DMS153 treated with DMSO at 0.1 percent for 48 hours (cell line): Measurements from ENCODE around the gene FUCA2.

Experiments
- DNase-seq: peaks from one replicate; lab custom pipeline; 2025; ENCODE audit not compliant: unreplicated experiment; lab: John Stamatoyannopoulos, UW

FUCA2 gene

GRCh38 chr6:143510991-143511891 is at the start of gene FUCA2:
Gene FUCA2 (minus strand): TSS chr6:143511720. CDS start chr6:143511634, 86 bp downstream.
- peak; percentile 30 for DNase-seq

DNA sequence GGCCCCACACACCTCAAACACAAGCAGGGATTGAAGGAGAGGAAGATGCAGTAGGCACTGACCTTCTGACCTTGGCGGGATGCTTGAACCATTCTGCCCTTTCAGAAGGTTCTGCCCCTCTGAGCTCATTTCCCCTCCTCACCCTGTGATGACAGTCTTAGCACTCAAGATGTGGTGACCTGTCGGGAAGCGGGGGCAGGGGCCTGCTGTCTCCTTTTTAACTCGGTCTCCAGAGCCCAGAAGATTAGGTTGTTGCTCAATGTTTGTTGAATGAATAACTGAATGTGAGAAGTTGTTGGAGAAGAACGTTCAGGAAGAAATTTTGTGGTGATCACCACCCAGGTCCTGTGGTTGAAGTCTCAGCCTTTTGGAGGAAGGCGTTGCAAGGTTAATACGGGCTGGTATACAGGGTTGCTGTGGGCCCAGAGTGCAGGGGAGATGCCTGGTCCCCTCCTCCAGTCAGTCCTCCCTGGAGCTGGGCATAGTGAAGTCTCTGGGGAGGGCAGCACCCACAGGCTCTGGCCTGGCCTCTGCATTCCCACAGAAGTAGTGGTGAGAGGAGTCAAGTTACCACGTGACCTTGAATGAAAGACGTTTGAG is 49.7 kb upstream of the FUCA2 start:
- DNase-seq: no peak

- DNase-seq: no peak
Observed at GRCh38 chr6:143559051-143559660, 47.6 kb upstream of the FUCA2 start.

DNA sequence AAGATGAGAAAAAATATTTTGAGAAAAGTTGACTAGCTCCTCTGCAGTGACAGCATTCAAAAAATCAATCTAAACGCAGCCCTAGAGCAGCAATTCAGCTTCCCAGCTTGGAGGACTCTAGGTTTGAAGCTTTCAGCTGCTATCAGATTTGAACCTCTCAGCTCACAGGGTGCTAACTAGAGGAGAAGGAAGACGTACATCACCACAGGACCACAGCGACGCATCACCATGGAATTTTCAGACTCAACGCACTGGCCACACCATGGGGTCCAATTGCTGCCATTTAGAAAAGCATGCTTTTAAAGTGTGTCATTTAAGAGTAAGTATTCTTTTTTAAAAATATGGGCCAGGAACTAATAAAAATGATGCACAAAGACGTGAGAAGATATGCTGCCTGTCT is 45.0 kb upstream of the FUCA2 start:
- DNase-seq: no peak

DNA sequence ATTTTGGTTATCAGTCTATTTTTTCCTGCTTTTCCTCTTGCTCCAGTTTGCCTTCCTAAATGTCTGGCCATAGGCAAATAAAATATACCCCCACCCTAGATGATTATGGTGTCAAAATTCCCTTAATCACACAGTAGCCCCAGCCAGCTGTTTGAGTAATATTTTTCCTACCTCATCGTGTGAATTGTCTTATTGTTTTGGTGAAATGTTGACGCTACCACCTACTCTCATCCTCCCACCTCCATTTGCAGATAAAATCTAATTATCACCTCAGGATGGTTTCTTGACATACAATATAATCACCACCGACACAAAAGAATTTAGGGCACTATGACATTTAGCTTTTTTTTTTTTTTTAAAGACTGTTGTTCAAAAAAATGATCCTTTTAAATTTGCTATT is 44.1 kb upstream of the FUCA2 start:
- DNase-seq: no peak

DNA sequence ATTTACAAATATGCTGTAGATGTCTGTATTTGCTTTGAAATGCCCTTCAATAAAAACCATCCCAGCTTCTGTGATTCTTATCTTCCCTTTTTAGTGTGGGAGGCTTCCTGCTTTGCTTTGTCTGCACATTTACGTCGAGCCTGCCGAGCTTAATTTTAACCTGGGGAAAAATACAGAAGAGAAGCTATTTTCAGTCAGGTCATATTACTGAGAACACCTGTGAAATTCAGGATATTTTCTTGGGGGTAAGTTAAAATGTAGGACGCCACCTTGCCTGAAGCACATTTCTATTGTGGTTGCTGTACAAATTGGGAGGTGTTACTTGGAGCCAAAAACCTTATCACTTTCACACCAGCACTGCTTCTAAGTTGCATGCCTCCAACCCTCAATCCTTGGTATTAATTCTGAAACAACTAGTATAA is 43.6 kb upstream of the FUCA2 start:
- DNase-seq: no peak

DNA sequence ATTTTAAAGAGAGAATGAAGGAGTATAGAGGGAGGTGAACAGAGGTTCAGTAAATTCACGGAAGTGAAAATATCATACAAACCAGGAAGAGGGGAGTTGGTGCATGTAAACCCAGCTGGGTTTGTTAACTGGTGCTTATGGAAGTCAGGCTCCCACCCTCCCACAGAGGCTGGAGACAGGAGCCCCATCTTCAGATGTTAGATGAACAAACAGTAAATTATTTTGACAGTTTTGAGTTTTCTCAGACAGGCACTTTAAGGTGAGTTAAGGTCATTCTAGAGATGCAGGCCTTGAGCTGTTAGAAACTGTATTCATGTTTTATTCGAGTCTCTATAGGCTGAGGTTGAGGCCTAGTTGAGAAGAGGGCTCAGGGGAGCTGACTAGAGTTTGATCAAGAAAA is 41.8 kb upstream of the FUCA2 start:
- no peak for DNase-seq

GRCh38 chr6:143549949-143550268 is 38.4 kb upstream of the FUCA2 start:
- no peak for DNase-seq

- no peak for DNase-seq
Observed at GRCh38 chr6:143549221-143549948, 37.9 kb upstream of the FUCA2 start.

DNA sequence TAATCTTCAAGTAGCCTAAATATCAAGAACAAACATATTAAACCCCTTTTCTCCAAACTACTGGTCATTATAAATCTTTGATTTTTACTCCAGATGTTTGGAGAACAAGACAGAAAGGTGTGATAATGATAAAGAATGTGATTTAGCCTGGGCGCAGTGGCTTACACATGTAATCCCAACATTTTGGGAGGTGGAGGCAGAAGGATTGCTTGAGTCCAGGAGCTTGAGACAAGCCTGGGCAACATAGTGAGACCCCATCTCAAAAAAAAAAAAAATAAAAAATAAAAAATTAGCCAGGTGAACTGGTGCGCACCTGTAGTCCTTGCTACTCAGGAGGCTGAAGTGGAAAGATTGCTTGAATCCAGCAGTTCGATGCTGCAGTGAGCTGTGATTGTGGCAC is 35.1 kb upstream of the FUCA2 start:
- DNase-seq: no peak

DNA sequence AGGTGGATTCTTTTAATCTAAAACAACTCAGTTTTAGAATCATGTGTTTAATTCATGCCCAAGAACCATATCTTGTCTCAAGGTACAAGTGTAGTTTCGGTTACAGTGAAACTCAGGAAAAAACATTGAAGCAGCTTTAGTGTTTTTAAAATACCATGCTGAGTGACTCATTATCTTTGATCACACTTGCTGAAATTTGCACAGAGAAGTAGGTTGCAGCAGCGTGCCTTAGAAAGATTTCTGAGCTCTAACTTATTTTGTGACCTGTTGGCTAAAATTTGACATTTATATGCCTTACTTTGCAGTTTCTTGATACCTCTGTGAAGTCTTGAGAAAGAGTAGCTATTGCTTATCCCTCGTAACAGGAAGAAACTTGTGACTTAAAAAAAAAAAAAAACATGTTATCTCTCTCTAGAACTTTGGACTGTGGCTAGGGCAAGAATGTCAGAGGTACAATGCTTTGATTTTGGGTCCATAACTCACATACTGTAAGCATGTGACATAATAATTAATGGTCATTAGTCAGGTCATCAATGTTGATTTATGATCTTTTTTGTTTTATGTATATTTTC is 34.5 kb upstream of the FUCA2 start:
- DNase-seq: no peak

DNA sequence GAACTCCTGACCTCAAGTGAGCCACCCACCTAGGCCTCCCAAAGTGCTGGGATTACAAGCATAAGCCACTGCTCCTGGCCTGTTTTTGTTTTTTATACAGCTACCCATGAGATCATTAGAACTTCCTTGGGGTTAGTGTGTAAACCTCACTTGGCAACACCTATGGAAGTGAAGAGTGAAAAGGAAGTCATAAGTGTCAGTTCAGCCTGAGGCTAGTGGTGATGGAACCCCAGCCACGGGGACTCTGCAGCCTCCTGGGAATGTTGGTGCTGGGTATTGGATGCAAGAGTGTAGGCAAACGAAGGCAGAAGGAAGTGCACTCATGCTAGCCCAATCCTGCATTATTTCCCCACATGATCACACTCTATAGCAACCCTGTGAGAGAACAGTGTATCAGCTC is 33.6 kb upstream of the FUCA2 start:
- no peak for DNase-seq

DNA sequence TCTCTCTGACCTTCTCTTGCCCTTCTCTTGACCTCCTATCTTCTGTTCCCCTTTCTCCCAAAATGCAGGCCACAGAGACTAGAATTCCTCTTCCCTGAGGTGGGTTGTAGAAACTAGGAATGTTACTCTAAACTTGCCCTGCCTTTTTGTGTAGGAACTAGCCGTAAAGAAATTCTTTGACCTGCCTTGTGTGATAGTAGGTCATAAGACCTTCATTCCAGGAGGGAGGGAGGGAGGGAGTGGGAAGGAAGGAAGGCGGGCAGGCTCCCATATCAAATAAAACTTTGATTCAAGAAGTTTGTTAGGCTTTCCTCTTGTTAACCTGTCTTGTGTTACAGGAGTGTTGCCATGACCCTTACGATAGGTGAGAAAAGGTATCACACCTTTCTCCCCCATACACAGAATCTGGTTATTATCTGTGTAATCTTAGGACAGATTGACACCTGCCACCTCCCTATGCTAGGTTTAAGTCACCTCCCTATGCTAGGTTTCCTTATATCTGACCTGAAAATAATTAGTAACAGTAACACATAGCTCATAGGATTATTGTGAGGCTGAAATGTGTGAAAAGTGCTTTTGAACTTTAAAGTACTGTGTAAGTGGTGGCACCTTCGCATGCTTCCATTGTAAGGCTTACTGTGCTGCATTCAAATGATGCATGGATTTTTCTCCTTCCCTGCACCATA is 32.6 kb upstream of the FUCA2 start:
- no peak for DNase-seq

DNA sequence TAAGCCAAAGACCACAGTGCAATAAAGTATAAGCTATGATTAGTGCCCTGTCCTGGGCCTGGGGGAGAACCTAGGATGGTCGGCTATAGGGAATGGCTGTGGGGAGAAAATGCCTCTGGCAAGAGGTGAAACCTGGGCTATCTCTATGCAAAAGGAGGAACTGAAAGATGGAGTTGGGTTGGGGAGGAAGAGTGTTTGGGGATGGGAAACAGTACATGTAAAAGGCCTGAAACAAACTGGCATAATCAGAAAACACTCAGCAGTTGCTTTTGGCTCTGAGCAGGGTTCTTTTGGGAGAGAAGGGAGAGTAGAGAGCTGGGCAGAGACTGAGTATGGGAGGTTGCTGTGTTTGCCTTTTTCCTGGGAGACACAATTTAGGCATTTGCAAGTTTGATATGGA is 31.9 kb upstream of the FUCA2 start:
- no peak for DNase-seq

GRCh38 chr6:143542888-143543287 is 31.4 kb upstream of the FUCA2 start:
- DNase-seq: no peak

DNA sequence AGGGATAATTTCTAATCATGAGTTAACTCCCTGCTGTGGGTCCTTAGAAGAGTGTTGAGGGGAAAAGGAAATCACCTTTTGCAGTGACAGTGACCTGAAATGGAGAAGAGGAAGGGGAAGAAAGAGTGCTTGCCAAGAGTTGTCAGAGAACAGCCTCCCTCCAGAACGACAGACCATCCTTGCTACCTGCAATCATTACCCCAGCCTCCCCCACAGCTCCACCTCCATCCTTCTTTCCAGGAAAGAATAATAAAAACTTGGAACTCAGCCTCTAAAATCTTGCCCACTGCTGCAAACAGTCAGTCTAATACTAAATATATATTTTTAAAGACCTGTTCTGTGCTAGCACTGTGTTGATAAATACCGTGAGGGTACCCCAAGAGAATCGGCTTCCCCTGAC is 28.7 kb upstream of the FUCA2 start:
- DNase-seq: no peak

DNA sequence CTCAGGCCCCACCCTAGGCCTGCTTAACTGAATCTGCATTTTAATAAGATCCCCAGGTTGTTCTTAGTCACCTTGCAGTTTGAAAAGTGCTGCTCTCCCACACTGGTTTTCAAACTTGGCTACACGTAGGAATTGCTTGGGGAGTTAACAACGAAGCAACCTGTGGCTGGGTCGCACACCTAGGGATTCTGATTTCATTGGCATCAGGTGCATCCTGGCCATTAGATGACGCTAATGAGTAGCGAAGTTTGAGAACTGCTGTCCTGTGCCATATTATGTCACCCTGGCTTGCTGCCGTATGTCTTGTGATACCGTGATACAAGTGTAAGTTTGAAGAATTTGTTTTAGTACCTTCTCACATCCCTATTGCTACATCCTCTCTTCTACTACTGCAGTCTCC is 28.2 kb upstream of the FUCA2 start:
- no peak for DNase-seq

- DNase-seq: no peak
Observed at GRCh38 chr6:143539106-143539505, 27.6 kb upstream of the FUCA2 start.

GRCh38 chr6:143538374-143538773 is 26.9 kb upstream of the FUCA2 start:
- DNase-seq: no peak

- DNase-seq: peak; percentile 35
Observed at GRCh38 chr6:143536866-143537691, 25.6 kb upstream of the FUCA2 start.
